ENCODE data around the gene APOL2. TPM values are rescaled to one million over a fixed set of nuclear protein-coding genes. Genes with fewer than 3 reads are reported as not detected.

The APOL2 gene
- polyA plus RNA-seq, 1 donor (not counting 4 experiments of a cell fraction or from before 2014, with no cell fraction given): 8.9 TPM

DNA sequence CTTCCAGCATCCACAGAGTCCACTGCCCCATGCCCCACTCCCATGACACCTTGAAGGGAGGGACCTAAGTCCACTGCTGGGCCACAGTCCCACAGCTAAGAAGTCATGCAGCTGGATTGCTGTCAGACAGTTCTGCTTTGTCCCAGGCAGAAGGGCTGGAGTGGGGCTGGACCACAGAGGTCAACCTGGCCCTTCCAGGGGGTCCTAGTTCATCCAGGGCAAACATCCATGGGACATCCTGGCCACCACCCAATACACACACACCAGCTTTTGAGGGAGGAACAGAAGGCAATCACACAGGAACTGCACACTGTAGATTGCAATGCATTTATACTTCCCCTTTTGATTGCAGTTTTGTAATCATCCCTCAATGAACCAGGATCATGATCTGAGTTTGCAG lies 26.4 kb downstream of the APOL2 start:
- H3K9me1 ChIP-seq (ENCODE audit: control insufficient read depth, extremely low read depth, insufficient read depth, low read length): no peaks in the 10 kb centered on the region
- no peak for FAIRE-seq
- peaks cover 22% of the 10 kb centered on the region for H3K27me3 ChIP-seq (ENCODE audit: control insufficient read depth, extremely low read depth, insufficient read depth, low read length)
- no peak overlapping the region for H3K4me3 ChIP-seq (ENCODE audit: control insufficient read depth in 2 of 3, extremely low read depth in 1 of 3, insufficient read depth in 2 of 3, low read depth in 1 of 3, low read length in 3 of 3)
- no peaks in the 10 kb centered on the region for H3K36me3 ChIP-seq (ENCODE audit: control insufficient read depth in 2 of 2, extremely low read depth in 1 of 2, insufficient read depth in 2 of 2, low read length in 2 of 2)
- H3K4me2 ChIP-seq (ENCODE audit: control insufficient read depth, extremely low read depth, insufficient read depth, low read depth, low read length): no peak overlapping the region
- H2AFZ ChIP-seq (ENCODE audit: control insufficient read depth, low read length): no peak overlapping the region
- dilution Hi-C loops (cut with MboI; ENCODE audit: extremely low pct_ligation_motif_present, low sequenced_read_pairs): no loop called here
- no peak for DNase-seq (ENCODE audit: low read depth, low spot score)
- no peaks in the 10 kb centered on the region for H3K79me2 ChIP-seq (ENCODE audit: control insufficient read depth, insufficient read depth, low read length)
- no peaks in the 10 kb centered on the region for H4K20me1 ChIP-seq (ENCODE audit: control insufficient read depth, extremely low read depth, insufficient read depth, low read length)
- H3K4me1 ChIP-seq (ENCODE audit: control insufficient read depth, extremely low read depth, insufficient read depth, low read length): no peaks in the 10 kb centered on the region
- TF ChIP-seq EZH2 (IDR thresholded peaks at IDR 0.05; ENCODE audit: low read length) (no peak), CTCF (optimal IDR thresholded peaks at IDR 0.05 in 1 of 3, IDR thresholded peaks at IDR 0.05 in 1 of 3, conservative IDR thresholded peaks at IDR 0.05 in 1 of 3; ENCODE audit: extremely low read depth in 1 of 3, insufficient read depth in 2 of 3, low read length in 3 of 3) (no peak)
- H3K9me3 ChIP-seq (ENCODE audit: control insufficient read depth, low read depth, low read length): no peaks in the 10 kb centered on the region
- no peak overlapping the region for H3K9ac ChIP-seq (ENCODE audit: control insufficient read depth, extremely low read depth, insufficient read depth, low read length)
- no peak overlapping the region for H3K27ac ChIP-seq (ENCODE audit: control insufficient read depth, insufficient read depth, low read length)

GRCh38 chr22:36211237-36211861 lies 28.0 kb downstream of the APOL2 start:
- dilution Hi-C loops (cut with MboI; ENCODE audit: extremely low pct_ligation_motif_present, low sequenced_read_pairs): no loop called here
- Histone ChIP-seq H3K4me2 (ENCODE audit: control insufficient read depth, extremely low read depth, insufficient read depth, low read depth, low read length) (no peak overlapping the region), H2AFZ (ENCODE audit: control insufficient read depth, low read length) (no peak overlapping the region)

More at GRCh38 chr22:36211237-36211861, 28.0 kb downstream of the APOL2 start:
- no peak for FAIRE-seq
- no peaks in the 10 kb centered on the region for H3K9me3 ChIP-seq (ENCODE audit: control insufficient read depth, low read depth, low read length)
- no peaks in the 10 kb centered on the region for H3K9me1 ChIP-seq (ENCODE audit: control insufficient read depth, extremely low read depth, insufficient read depth, low read length)
- H3K79me2 ChIP-seq (ENCODE audit: control insufficient read depth, insufficient read depth, low read length): no peaks in the 10 kb centered on the region
- H3K27ac ChIP-seq (ENCODE audit: control insufficient read depth, insufficient read depth, low read length): no peak overlapping the region
- H3K4me1 ChIP-seq (ENCODE audit: control insufficient read depth, extremely low read depth, insufficient read depth, low read length): no peaks in the 10 kb centered on the region
- no peaks in the 10 kb centered on the region for H4K20me1 ChIP-seq (ENCODE audit: control insufficient read depth, extremely low read depth, insufficient read depth, low read length)
- DNase-seq (ENCODE audit: low read depth, low spot score): no peak
- peaks cover 22% of the 10 kb centered on the region for H3K27me3 ChIP-seq (ENCODE audit: control insufficient read depth, extremely low read depth, insufficient read depth, low read length)
- H3K36me3 ChIP-seq (ENCODE audit: control insufficient read depth in 2 of 2, extremely low read depth in 1 of 2, insufficient read depth in 2 of 2, low read length in 2 of 2): no peaks in the 10 kb centered on the region
- H3K4me3 ChIP-seq (ENCODE audit: control insufficient read depth in 2 of 3, extremely low read depth in 1 of 3, insufficient read depth in 2 of 3, low read depth in 1 of 3, low read length in 3 of 3): no peak overlapping the region
- TF ChIP-seq CTCF (optimal IDR thresholded peaks at IDR 0.05 in 1 of 3, IDR thresholded peaks at IDR 0.05 in 1 of 3, conservative IDR thresholded peaks at IDR 0.05 in 1 of 3; ENCODE audit: extremely low read depth in 1 of 3, insufficient read depth in 2 of 3, low read length in 3 of 3): no peak
- no peak for TF ChIP-seq EZH2 (IDR thresholded peaks at IDR 0.05; ENCODE audit: low read length)
- H3K9ac ChIP-seq (ENCODE audit: control insufficient read depth, extremely low read depth, insufficient read depth, low read length): no peak overlapping the region

All from keratinocyte (primary cell).